ENCODE results near the gene CZIB.
"Not testable (repeated sequence)": the region's sequence is repeated elsewhere in the genome, so short reads cannot be mapped to it uniquely, and the experiment has no call there.

The CZIB gene

DNA sequence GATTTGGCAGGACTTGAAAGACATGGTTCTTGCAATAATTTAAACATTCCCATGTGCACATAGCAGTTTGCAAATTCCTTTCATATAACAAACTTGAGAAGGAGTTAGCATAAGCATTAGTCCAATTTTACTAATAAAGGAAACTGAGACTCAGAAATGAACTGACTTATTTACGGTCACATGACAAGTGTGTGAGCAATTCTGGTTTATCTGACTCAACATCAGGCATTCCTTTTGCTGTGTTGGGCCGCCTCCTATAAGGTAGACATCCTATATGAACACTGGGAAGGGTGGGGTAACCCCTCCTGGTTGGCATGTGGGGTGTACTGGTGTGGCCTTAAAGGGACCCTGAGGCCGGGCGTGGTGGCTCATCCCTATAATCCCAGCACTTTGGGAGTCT lies 32.3 kb downstream of the CZIB start:
- no peak for DNase-seq

DNA sequence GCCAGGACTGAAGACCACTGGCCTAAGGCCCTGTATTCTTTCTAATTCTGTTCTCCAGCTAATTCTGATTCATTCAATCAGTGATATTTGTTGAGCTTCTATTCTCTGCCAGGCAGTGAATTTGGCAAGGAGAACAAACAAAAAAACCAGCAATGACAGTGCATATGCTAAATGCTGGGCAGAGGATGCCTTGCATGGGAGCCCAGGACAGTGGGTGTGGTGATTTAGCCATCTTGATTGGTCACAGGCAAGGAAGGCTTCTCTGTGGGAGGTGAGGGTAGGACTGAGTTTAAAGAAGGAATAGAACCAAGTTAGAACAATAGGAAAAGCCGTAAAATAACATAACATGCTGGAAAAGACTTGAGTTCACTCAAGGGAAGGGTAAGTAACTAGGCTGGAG lies 33.0 kb downstream of the CZIB start:
- no peak for DNase-seq

DNA sequence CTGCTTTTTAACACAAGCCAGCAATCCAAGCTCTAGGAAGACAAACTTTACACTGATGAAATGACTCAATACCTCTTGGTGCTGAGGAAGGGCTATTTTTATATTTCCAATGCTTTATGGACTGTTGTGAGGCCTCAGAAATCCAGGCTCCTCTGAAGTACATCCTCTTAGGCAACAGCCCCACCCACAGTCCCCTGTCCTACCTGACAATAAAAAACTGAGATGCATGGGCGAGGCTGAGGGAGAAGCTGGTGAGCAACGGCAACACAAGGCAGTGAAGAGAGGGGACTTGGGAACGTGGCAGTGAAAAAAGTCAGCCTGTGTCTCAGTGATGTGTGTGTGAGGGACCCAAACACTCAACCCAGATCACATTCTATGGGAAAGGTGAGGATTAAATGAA lies 33.9 kb downstream of the CZIB start:
- DNase-seq, result no peak

DNA sequence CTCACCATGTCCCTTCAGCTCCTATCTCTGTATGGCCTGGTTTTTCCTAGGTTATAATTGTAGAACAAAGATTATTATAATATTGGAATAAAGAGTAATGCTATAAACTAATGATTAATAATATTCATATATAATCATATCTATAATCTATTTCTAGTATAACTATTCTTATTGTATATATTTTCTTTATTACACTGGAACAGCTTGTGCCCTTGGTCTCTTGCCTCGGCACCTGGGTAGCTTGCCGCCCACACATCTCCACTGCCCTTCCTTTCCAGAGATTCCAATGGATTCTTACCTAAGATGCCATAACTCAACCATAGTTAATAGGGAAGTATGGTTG lies 34.5 kb downstream of the CZIB start:
- not testable (repeated sequence) for DNase-seq

DNA sequence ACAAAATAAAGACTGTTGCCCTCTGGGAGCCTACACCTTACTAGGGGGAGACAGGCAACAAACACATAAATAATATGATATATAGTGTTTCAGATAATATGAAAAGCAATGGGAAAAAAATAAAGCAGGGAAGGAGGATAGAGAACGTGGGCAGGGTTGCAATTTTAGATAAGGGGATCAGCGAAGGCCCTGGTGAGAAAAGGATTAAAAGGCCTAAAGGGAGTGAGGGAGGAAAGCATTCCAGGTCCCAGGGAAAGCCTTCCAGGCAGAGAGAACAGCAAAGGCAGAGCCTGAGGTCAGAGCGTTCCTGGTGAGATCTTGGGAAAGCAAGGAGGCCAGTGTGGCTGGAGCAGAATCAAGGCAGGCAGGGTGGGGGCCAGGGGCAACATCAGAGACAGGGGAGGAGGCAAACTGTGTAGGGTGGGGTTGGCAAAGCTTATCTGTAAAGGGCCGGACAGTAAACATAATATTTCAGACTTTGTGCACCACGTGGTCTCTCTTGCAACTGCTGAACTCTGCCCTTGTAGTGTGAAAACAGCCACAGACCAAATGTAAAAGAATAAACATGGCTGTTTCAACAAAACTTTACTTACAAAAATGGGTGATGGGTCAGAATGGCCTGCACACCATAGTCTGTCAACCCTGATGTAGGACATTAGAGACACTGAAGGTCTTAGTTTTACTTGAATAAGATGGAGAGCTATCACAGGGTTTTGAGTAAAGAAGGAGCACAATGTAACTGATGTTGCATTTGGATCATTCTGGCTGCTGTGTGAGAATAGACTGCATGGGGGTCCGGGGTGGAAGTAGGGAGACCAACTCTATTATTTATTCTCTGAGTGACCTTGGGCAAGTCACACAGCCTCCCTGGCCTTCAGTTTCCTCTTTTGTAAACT lies 37.1 kb downstream of the CZIB start:
- no peak for DNase-seq

DNA sequence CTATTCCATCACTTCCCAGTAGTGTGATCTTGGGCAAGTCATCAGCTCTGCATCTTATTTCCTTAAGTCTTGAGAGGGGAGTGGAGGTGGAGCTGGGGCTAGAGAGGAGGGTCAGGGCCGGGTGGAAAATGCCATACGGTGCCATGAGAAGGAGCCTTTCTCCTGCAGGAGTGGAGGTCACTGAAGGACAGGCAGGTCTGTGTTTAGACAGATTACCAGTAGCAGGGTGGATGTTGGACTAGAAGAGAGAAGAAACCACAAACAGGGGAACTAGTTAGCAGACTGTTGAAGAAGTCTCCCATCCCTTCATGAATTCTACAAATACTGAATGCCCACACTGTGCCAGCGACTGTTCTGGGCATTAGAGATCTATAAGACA lies 37.7 kb downstream of the CZIB start:
- DNase-seq, result no peak

DNA sequence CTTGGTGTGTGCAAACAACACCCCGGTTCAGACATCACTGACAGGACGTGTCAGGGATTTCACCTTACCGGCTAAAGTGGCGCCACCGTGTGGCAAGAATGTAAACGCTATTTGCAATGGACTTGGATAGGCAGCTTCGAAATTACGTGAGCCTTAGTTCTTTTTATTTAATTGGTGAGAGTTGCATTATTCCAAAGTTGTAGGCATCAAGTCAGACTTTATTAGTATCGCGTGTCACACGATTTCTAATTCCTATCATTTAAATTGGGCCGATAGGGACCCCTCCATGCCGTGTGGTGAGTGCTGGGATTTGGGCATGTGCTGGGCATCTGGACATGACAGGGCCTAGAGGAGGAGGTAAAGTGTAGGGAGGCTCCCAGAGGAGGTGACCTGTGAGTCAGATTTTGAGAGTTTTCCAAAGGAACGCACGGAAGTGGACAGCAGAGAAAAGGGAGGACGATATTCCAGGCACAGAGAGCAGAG lies 38.3 kb downstream of the CZIB start:
- peak; percentile 84 for DNase-seq

DNA sequence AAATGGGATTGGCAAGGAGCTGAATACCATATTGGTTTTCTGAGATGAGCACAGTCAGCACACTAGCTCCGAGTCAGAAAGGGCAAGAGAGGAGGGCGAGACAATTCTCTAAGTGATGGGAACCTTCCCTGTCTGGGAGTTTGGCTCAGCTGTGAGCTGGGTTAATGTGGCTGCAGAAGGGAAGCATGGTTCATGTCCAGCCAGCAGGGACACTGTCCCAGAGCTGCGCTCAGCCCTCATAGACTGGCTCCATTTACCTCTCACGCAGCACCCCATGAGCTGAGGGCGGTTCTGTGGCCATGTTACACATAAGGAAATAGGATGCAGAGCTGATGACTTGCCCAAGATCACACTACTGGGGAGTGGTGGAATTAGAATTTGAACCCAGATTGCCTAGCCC lies 39.5 kb downstream of the CZIB start:
- DNase-seq, result no peak

DNA sequence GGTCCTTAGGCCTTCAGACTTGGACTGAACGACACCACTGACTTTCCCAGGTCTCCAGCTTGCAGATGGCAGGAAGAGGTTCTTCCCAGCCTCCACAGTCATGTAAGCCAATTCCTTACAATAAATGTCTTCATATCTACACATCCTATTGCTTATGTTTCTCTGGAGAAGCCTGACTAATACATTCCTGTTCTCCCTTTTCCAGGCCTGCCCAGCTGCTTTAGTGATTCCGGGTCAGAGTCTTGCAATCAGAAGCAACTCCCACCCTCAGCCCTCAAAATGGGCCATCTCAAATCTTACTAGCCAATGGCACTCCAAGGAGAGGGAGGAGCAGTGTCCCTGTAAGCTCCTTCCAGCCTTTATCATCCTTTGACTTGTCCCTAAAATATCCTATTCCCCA lies 40.2 kb downstream of the CZIB start:
- no peak for DNase-seq

DNA sequence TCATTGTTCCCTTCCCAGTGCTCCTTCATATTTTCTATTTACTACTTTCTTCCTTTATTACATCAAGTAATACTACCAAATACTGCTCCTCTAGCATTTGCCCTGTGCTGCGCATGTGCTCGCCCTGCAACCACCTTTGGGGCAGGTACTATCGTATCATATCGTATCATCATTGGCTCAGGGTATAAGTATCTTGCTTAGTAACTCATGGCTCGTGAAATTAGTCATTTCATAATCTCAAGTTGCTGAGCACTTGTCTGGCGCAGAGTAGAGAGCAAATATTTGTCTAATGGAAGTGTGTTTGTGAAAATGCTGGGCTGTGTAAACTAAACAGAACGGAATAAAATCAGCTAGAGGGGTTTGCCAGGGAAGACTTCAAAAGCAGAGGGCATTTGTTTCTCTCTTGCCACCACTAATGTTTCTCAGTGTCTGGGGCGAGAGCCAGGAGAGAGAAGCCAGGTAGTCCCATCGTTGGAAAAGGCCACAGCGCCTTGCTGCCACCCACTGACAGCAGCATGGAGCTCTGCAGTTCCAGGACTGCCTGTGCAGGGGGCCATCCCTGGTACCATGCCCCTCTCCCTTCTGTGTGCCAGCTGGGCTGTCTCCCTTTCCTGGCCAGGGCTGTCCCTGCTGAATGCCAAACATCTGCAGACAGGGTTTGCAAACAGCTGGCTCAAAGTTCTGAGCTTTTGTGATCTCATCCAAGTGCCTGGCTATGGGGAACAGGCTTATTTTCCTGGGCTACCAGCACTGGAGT lies 43.8 kb downstream of the CZIB start:
- DNase-seq, result no peak

DNA sequence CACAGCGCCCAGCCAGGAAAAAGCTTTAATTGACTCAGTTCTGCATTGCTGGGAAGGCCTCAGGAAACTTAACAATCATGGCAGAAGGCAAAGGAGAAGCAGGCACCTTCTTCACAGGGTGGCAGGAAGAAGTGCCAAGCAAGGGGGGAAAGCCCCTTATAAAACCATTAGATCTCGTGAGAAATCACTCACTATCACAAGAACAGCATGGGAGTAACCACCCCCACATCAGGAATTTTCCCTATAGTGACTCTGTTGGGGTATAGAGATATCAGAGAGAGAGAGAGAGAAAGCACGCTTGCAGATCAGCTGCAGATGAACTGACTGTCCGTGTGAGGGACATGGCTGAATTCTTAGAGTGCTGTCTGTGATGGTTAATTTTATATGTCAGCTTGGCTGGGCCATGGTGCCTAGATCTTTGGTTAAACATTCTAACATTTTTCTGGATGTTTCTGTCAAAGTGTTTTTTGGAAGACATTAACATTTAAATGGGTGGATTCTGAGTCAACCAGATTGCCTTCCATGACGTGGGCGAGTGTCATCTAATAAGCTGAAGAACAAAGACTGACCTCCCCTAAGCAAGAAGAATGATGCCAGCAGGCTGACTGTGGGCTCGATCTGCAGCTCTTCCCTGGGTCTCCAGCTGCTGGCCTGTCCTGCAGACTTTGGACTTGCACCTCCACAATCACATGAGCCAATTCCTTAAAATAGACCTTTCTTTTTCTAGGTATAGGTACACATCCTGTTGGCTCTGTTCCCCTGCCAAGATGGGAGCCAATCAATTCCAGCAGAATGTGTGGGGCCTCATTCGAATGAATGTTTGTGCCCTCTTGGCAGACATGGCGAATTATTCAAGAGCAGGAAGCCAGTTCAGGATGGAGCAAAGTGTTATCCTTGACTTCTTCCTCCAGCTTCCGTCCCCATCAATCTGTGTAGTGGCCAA lies 45.2 kb downstream of the CZIB start:
- no peak for DNase-seq

DNA sequence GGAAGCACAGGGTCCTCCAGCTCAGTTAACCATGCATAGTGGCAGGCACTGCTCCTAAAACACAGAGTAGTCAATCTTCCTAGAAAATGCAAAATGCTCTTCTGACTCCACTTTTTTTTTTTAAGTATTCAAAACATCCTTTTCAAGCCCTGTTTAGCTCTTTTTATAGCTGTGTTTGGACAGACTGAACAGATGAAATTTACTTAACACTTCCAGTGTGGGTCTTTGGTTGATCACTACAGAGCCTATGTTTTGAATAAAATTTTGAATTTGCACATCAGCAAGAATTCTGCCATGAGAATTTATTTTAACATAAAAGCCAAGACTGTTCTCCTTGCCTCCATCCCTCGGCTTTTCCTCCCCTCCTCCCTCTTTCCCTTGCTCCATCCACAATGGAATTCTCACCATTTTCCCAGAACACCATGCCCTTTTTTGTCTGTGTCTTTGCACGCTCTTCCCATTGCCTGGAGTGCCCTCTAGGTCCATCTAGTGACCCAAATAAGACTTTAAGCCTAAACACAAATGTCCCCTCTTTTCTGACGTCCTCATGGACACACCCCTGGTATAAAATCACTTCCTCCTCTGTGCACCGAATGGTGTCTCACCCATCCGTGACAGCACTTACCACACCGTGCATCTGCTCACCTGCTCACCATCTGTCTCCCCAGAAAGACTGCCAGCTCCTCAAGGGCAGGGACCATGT lies 47.9 kb downstream of the CZIB start:
- no peak for DNase-seq

DNA sequence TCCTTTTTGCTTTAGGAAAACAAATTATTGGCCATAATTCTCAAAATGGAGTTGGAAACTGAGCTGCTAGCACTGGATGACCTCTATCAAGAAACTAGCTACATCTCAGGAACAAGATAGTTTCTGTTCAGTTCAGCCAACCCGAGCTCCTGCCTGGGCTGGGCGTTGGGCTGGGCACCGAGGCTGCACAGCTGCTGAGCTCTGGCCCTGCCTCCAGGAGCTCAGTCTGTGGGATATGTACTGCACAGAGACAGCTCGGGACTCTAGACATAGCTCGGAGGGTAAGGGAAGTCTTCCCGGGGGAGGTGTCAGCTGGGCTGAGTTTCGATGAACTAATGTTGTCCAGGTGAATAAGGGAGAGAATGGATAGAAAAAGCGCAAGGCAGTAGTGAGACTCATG lies 53.5 kb downstream of the CZIB start:
- DNase-seq, result no peak

DNA sequence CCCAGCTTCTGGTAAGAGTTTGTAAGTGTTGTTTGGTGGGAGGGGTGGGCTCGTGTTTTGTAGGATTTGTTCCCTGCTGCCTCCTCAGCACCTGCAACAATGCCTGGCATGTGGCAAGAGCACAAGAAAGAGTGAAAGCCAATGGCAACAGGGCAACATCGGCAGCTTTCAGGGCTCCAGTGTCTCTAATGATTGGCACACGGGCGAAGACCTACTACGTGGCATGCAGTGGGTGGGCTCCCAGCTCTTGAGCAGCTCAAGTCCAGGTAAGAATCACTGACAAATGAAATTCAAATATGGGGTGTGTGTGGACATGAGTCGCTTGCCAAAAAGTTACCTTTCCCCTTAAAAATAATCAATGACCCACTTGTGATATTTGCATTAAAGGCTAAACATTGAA lies 54.1 kb downstream of the CZIB start:
- DNase-seq, result no peak

DNA sequence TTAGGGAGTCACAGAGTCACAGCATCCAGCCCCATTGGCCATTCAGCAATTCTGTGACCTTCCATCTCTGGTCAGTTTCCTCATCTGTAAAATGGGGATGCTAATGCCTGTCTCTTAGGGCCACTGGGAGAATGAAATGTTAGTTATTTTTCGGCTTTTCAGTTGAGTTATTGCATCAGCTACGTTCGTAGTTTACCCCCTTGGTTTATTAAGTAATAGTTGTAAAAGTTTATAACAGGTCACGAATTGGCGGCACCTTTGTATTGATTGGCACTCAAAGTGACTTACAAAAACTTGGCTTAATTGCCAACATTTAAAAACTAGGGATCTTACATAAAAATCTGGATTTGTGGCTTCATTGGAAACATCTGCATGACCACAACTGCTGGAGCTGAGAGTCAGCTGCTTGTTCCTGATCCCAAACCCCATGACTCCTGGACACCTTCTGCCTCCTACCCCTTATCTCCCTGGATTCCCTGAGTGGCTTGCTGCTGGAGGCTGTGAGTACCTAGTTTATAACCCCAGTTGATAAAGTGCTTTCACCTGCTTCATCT lies 54.9 kb downstream of the CZIB start:
- no peak for DNase-seq
